Suprapubic skin (tissue), 4 donors: ENCODE data around the gene SPTBN1. TPM values are rescaled to one million over a fixed set of nuclear protein-coding genes. Genes with fewer than 3 reads are reported as not detected.

ENCODE experiments used
- DNase-seq, 2 donors: peaks; one replicate each; pipeline ENCODE4 v3.0.0-alpha.2; 2019; ENCODE audit warnings: low spot score in 2 of 2
- H3K27ac ChIP-seq: fragments of 200-600 bp; sonication (generic); one replicate; pipeline ENCODE4 v1.5.1; 2019
- H3K27me3 ChIP-seq: fragments of 200-600 bp; sonication (generic); one replicate; pipeline ENCODE4 v1.5.1; 2019
- H3K36me3 ChIP-seq: fragments of 200-600 bp; sonication (generic); one replicate; pipeline ENCODE4 v1.5.1; 2019
- H3K4me1 ChIP-seq: fragments of 200-600 bp; sonication (generic); one replicate; pipeline ENCODE4 v1.5.1; 2019
- H3K4me3 ChIP-seq: fragments of 200-600 bp; sonication (generic); one replicate; pipeline ENCODE4 v1.5.1; 2019; ENCODE audit warnings: mild to moderate bottlenecking
- H3K9me3 ChIP-seq: fragments of 200-600 bp; sonication (generic); one replicate; pipeline ENCODE4 v1.5.1; 2019
- CTCF ChIP-seq, 2 donors: fragments of 200-600 bp in 1 of 2; fragments of 450-650 bp in 1 of 2; sonication (generic) in 1 of 2; IDR thresholded peaks; one replicate each; pipeline ENCODE4 v1.5.1; 2016 to 2019; ENCODE audit warnings: antibody characterized with exemption in 2 of 2, mild to moderate bottlenecking in 1 of 2, moderate library complexity in 1 of 2
- EP300 ChIP-seq: sonication (generic); formaldehyde crosslinking; IDR thresholded peaks from one replicate; pipeline ENCODE4 v1.6.1; 2017; ENCODE audit warnings: antibody characterized with exemption
- POLR2A ChIP-seq, 2 donors: fragments of 450-650 bp; IDR thresholded peaks; one replicate each; pipeline ENCODE4 v1.6.1; 2017; ENCODE audit warnings: antibody characterized with exemption in 2 of 2, mild to moderate bottlenecking in 2 of 2, moderate library complexity in 2 of 2
- POLR2AphosphoS5 ChIP-seq, 3 donors: sonication (generic); formaldehyde crosslinking; IDR thresholded peaks; one replicate each; pipeline ENCODE4 v1.6.1; 2017; ENCODE audit warnings: antibody characterized with exemption in 3 of 3
- WGBS: methylation state at CpG from one replicate; pipeline ENCODE4 v1.1.5; 2018; 5-methylcytosine and 5-hydroxymethylcytosine counted together
- total RNA-seq, 4 donors: library from RNA; depleted of rRNA; stranded (reverse); fragments of >200 nt; gene quantifications; one replicate each; pipeline ENCODE4 v1.1.0, GENCODE V29; 2016

The SPTBN1 gene
- total RNA-seq, 4 donors from 2014 or later = 173 to 250 (median 203) TPM

DNA sequence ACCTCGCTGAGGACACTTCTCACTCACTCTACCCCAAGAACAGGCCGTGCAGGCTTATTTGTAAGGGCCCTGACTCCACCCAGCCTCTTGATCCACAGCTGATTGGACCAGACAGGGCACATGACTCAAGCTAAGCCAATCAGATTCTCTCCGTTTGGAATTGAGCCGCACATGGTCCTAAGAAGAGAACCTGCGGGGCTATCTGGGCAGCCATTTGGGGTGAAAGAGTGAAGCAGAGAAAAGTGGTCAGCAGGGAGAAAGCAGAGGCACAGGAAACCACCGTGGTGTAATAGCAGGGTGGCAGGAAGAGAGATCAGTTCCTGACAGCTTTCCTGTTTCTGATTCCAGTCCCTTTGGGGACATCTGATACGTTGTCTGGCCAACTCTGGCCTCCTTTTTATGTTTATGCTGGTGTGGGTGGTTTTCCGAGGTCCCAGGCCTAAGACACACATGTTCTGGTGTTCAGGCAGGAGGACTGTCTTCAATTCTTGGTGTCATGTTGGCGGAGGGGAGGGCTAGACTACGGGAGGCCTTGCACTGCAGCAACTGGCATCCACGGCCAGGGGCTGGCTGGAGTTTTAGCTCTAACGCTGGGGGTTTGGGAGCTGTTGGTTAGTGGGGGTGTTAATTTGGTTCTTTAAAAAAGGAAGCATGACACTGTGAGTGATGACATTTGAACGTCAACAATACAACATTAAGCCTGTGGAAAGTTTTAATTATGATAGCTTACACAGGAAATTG lies 26.1 kb upstream of the SPTBN1 start:
- TF ChIP-seq POLR2A (IDR thresholded peaks at IDR 0.05) = no peak
- TF ChIP-seq CTCF (IDR thresholded peaks at IDR 0.05) = no peak
- TF ChIP-seq POLR2AphosphoS5 (IDR thresholded peaks at IDR 0.05) = no peak
- TF ChIP-seq EP300 = no peak
- 72% methylated on average over 13 of the region's 13 CpGs for whole genome bisulfite sequencing
- H3K36me3 ChIP-seq = no peaks in the 10 kb centered on the region
- H3K4me1 ChIP-seq = peaks cover 39% of the 10 kb centered on the region
- H3K27me3 ChIP-seq = no peaks in the 10 kb centered on the region
- peak overlapping the region; percentile 73 for H3K27ac ChIP-seq
- no peak for DNase-seq
- no peak overlapping the region for H3K4me3 ChIP-seq
- no peaks in the 10 kb centered on the region for H3K9me3 ChIP-seq

DNA sequence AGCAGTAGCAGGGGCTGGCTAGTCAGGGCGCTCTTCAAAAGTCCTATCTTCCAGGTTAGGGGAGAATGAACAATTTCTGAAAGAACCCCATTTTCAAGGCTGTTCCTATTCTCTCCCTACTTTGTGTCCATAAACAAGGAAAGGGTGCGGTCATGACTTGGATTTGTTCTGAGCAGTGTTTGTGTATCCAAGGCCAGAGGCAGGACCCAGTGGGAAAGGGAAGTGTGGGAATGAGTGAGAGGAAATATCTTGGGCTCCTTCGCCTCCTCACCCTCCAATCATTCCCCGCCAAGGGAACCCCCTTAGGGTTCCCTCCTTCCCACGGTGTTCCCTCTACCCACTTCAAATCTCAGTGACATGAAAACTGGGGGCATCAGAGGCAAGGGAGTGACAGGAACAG lies 25.5 kb upstream of the SPTBN1 start:
- DNase-seq = no peak
- Histone ChIP-seq H3K4me3 (no peak overlapping the region), H3K4me1 (peaks cover 39% of the 10 kb centered on the region), H3K27me3 (no peaks in the 10 kb centered on the region), H3K36me3 (no peaks in the 10 kb centered on the region), H3K9me3 (no peaks in the 10 kb centered on the region), H3K27ac (peak overlapping the region; percentile 73)
- WGBS = 78% methylated on average over 5 of the region's 5 CpGs
- TF ChIP-seq POLR2AphosphoS5 (IDR thresholded peaks at IDR 0.05) (no peak), POLR2A (IDR thresholded peaks at IDR 0.05) (no peak), EP300 (no peak), CTCF (IDR thresholded peaks at IDR 0.05) (no peak)

DNA sequence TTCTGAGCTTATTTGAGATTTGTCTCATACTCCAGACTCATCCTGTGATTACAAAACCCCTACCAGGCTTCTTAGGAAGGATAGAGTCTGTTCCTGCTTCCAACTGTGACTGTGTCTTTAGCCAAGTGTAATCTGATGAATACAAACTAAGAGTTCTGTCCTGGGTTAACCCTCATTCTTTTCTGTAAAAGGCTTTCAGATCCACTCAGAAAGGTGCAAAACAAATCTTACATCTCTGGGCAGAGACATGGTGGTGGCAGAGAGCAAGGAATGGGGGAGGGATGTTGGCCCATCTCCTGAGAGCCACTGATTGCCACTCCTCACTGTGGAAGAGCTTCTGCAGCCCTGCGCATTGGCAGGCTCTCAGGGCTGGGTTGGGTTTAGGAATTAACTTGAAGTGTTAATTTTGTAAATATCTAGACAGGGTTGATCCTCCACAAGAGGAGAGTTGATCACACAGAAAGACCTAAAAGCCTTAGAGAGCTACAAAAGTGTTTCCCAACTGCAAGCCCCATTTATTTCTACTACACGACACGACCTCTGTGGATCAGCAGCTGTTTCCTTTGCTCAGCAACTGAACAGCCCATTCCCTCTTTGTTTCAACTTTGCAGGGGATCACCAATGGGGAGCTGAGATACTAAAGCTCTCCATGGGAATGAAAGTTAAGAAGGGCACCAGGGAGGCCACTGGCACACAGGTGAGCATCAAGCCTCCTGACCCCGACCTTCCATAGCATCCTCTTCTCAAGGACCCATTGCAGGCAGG lies 23.7 kb upstream of the SPTBN1 start:
- H3K36me3 ChIP-seq = no peaks in the 10 kb centered on the region
- WGBS = 69% methylated on average over 4 of the region's 4 CpGs
- H3K4me3 ChIP-seq = no peak overlapping the region
- no peaks in the 10 kb centered on the region for H3K9me3 ChIP-seq
- H3K4me1 ChIP-seq = peaks cover 39% of the 10 kb centered on the region
- DNase-seq = no peak
- no peaks in the 10 kb centered on the region for H3K27me3 ChIP-seq
- TF ChIP-seq EP300 (no peak), CTCF (IDR thresholded peaks at IDR 0.05) (no peak), POLR2A (IDR thresholded peaks at IDR 0.05) (no peak), POLR2AphosphoS5 (IDR thresholded peaks at IDR 0.05) (no peak)
- H3K27ac ChIP-seq = no peak overlapping the region

DNA sequence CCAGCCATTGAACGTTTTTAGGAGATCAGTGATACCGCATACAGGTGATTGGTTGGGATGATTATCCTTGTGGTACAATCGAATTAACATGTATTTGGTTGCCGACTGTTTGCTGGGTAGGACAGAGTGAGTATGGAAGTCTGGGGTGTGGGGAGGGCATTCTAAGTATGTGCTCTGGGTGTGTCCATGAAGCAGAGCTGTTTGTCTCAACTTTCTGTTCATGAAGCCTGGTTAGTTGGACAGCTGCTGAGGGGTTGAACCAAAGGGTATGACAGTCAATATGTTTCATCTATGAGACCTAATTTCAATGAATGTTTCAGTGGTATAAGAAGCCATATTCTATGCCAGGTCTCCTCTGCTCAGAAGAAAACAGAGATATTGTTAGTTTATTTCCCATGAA lies 21.9 kb upstream of the SPTBN1 start:
- Histone ChIP-seq H3K27ac (no peak overlapping the region), H3K9me3 (no peaks in the 10 kb centered on the region), H3K4me1 (peaks cover 29% of the 10 kb centered on the region), H3K4me3 (no peak overlapping the region), H3K27me3 (no peaks in the 10 kb centered on the region), H3K36me3 (no peaks in the 10 kb centered on the region)
- WGBS = 87% methylated on average over 4 of the region's 4 CpGs
- DNase-seq = no peak
- TF ChIP-seq EP300 (no peak), POLR2A (IDR thresholded peaks at IDR 0.05) (no peak), CTCF (IDR thresholded peaks at IDR 0.05) (no peak), POLR2AphosphoS5 (IDR thresholded peaks at IDR 0.05) (no peak)

- no peak for DNase-seq
- H3K27me3 ChIP-seq = no peaks in the 10 kb centered on the region
- H3K27ac ChIP-seq = no peak overlapping the region
- peaks cover 24% of the 10 kb centered on the region for H3K4me1 ChIP-seq
- no peaks in the 10 kb centered on the region for H3K36me3 ChIP-seq
- H3K9me3 ChIP-seq = no peaks in the 10 kb centered on the region
- no peak for TF ChIP-seq EP300
- no peak for TF ChIP-seq POLR2AphosphoS5 (IDR thresholded peaks at IDR 0.05)
- no peak for TF ChIP-seq POLR2A (IDR thresholded peaks at IDR 0.05)
- TF ChIP-seq CTCF (IDR thresholded peaks at IDR 0.05) = no peak
- WGBS = 82% methylated on average over 2 of the region's 2 CpGs
- no peak overlapping the region for H3K4me3 ChIP-seq
Observed at GRCh38 chr2:54434711-54435110, 21.4 kb upstream of the SPTBN1 start.
